ENCODE results near the gene GMCL1. TPM values are rescaled to one million over a fixed set of nuclear protein-coding genes. Genes with fewer than 3 reads are reported as not detected.

The GMCL1 gene
- total and polyA plus RNA-seq, 2 of the 13 experiments (the other 11 are each of a cell fraction or from before 2014, with no cell fraction given): 18.7 to 24.0 TPM

DNA sequence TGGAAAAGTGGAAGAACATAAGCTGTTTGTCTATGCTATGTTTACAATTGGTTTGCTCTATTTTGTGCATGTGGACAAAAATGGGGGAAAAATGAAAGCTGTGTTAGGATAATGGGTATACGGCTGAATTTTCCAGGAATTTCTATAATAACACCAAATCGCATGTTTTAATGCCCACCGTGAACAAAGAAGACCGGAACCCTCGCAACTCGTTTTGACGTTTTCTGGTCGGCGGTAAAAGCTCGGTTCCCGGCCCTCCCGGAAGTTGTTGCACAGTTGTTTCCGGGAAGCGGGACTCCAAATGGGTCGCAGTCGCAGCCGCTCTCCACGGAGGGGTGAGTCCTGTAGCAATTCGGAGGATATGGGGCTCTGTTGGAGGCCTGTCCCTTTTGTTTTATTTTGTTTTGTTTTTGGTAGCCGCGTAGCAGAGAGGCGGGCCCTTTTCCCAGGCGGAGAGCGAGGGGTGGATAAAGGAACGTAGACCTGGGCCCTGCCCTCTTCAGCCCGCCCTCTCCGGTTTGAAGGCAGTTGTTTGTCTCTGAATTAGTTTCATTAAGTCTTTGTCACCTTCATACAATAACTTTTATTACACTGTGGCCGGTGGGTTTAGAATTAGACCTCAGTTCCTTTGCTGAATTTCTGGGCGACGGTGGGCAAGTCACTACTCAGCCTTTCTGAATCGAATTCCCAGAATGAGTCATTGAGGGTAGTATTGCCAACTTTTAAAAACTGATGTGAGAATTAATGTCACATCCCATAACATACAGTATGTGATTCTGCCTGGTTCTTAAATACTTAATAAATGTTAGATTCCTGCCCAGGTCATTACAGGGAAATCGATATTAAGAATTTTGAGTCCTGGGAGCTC lies 64.5 kb downstream of the GMCL1 start, which contains the start of gene SNRNP27 (continued):
- TF ChIP-seq SAFB2 (CRISPR knock-in tag; IDR thresholded peaks at IDR 0.05; ENCODE audit: borderline replicate concordance, low read depth) (peak; percentile 58; the same call in 1 of the 2 replicates), ZNF232 (CRISPR knock-in tag; IDR thresholded peaks at IDR 0.05; ENCODE audit: borderline replicate concordance) (peak; percentile 99), ZSCAN31 (CRISPR knock-in tag; IDR thresholded peaks at IDR 0.05; ENCODE audit: low read depth) (peak; percentile 95), ZBTB7B (CRISPR knock-in tag; IDR thresholded peaks at IDR 0.05) (peak; percentile 85), AKAP8 (CRISPR knock-in tag; IDR thresholded peaks at IDR 0.05) (no peak), ZBTB37 (CRISPR knock-in tag; IDR thresholded peaks at IDR 0.05) (peak; percentile 29; the same call in 1 of the 2 replicates), KDM5A (IDR thresholded peaks at IDR 0.05; ENCODE audit: borderline replicate concordance, low read length) (peak; percentile 99), SUZ12 (IDR thresholded peaks at IDR 0.05; ENCODE audit: low read depth, low read length) (no peak), MTA3 (CRISPR knock-in tag; IDR thresholded peaks at IDR 0.05) (no peak), SNAPC2 (CRISPR knock-in tag; IDR thresholded peaks at IDR 0.05) (peak; percentile 40; the same call in 1 of the 2 replicates), SMAD3 (CRISPR knock-in tag; IDR thresholded peaks at IDR 0.05) (peak; percentile 99), JUNB (CRISPR knock-in tag; IDR thresholded peaks at IDR 0.05; ENCODE audit: borderline replicate concordance) (no peak), ZNF569 (CRISPR knock-in tag; IDR thresholded peaks at IDR 0.05; ENCODE audit: borderline replicate concordance) (no peak), ATF4 (CRISPR knock-in tag; IDR thresholded peaks at IDR 0.05) (no peak; a peak in 1 of 4 replicates), ZNF788 (CRISPR knock-in tag; IDR thresholded peaks at IDR 0.05; ENCODE audit: borderline replicate concordance) (peak; percentile 93), ZNF143 (CRISPR knock-in tag; IDR thresholded peaks at IDR 0.05) (peak; percentile 66), E2F1 (CRISPR knock-in tag; IDR thresholded peaks at IDR 0.05) (peak; percentile 78; the same call in 1 of the 2 replicates), ZNF136 (CRISPR knock-in tag; IDR thresholded peaks at IDR 0.05; ENCODE audit: low read depth) (peak; percentile 87; the same call in 1 of the 2 replicates), KLF12 (CRISPR knock-in tag; IDR thresholded peaks at IDR 0.05; ENCODE audit: borderline replicate concordance) (peak; percentile 90), MAF1 (CRISPR knock-in tag; IDR thresholded peaks at IDR 0.05; ENCODE audit: borderline replicate concordance) (peak; percentile 89; the same call in 1 of the 2 replicates), TCF12 (IDR thresholded peaks at IDR 0.05) (no peak), TCF12 (CRISPR knock-in tag; IDR thresholded peaks at IDR 0.05) (no peak), HNRNPK (IDR thresholded peaks at IDR 0.05; ENCODE audit: low read depth, low read length, poor library complexity, severe bottlenecking) (no peak)
- TF ChIP-seq, protein P1, sequence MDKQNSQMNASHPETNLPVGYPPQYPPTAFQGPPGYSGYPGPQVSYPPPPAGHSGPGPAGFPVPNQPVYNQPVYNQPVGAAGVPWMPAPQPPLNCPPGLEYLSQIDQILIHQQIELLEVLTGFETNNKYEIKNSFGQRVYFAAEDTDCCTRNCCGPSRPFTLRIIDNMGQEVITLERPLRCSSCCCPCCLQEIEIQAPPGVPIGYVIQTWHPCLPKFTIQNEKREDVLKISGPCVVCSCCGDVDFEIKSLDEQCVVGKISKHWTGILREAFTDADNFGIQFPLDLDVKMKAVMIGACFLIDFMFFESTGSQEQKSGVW (CRISPR knock-in tag; IDR thresholded peaks at IDR 0.05; ENCODE audit: borderline replicate concordance): peak; percentile 38; the same call in 1 of the 2 replicates
- TF ChIP-seq, protein P2, sequence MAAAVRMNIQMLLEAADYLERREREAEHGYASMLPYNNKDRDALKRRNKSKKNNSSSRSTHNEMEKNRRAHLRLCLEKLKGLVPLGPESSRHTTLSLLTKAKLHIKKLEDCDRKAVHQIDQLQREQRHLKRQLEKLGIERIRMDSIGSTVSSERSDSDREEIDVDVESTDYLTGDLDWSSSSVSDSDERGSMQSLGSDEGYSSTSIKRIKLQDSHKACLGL (CRISPR knock-in tag; IDR thresholded peaks at IDR 0.05): no peak; the same call in 1 of the 2 replicates
